Measurements from ENCODE around the gene CELF1.

Gene CELF1

GRCh38 chr11:47502767-47503166 is 50.2 kb downstream of the CELF1 start:
- no peaks in the 10 kb centered on the region for H3K27me3 ChIP-seq (ENCODE audit: low read length)
- H3K9ac ChIP-seq (ENCODE audit: low read length): no peak overlapping the region
- H3K27ac ChIP-seq (ENCODE audit: low read depth, low read length): no peak overlapping the region
- no peaks in the 10 kb centered on the region for H3K9me2 ChIP-seq (replicated peaks; ENCODE audit: insufficient read depth, low read length)
- H3K4me2 ChIP-seq (ENCODE audit: low read depth, low read length, poor library complexity, severe bottlenecking): no peak overlapping the region
- H3K79me2 ChIP-seq (ENCODE audit: insufficient read depth, low read length): peaks cover 100% of the 10 kb centered on the region
- H2AFZ ChIP-seq (ENCODE audit: low read depth, low read length, severe bottlenecking): no peak overlapping the region
- H3K36me3 ChIP-seq (ENCODE audit: low read length): 0 out of 2 replicates have a peak, but pooled peaks cover 2% of the 10 kb centered on the region
- H3K4me3 ChIP-seq (ENCODE audit: insufficient read depth, low read length, poor library complexity, severe bottlenecking): no peak overlapping the region
- no peak for TF ChIP-seq CTCF (IDR thresholded peaks at IDR 0.05; ENCODE audit: insufficient read depth, low read length, poor library complexity, severe bottlenecking)
- TF ChIP-seq EZH2phosphoT487 (conservative IDR thresholded peaks at IDR 0.05; ENCODE audit: low read length): no peak
- peaks cover 21% of the 10 kb centered on the region; the same call in 1 of the 2 replicates for H4K20me1 ChIP-seq (ENCODE audit: low read depth, low read length)
- no peaks in the 10 kb centered on the region for H3K9me3 ChIP-seq (ENCODE audit: insufficient read depth, low read length)
- peaks cover 4% of the 10 kb centered on the region for H3F3A ChIP-seq (ENCODE audit: insufficient read depth)

- TF ChIP-seq CTCF (IDR thresholded peaks at IDR 0.05; ENCODE audit: insufficient read depth, low read length, poor library complexity, severe bottlenecking): no peak
- TF ChIP-seq EZH2phosphoT487 (conservative IDR thresholded peaks at IDR 0.05; ENCODE audit: low read length): no peak
- H3K9ac ChIP-seq (ENCODE audit: low read length): no peak overlapping the region
- H2AFZ ChIP-seq (ENCODE audit: low read depth, low read length, severe bottlenecking): no peak overlapping the region
- 0 out of 2 replicates have a peak, but pooled peaks cover 2% of the 10 kb centered on the region for H3K36me3 ChIP-seq (ENCODE audit: low read length)
- no peak overlapping the region for H3K4me3 ChIP-seq (ENCODE audit: insufficient read depth, low read length, poor library complexity, severe bottlenecking)
- H3K27me3 ChIP-seq (ENCODE audit: low read length): no peaks in the 10 kb centered on the region
- H4K20me1 ChIP-seq (ENCODE audit: low read depth, low read length): peaks cover 26% of the 10 kb centered on the region; the same call in 1 of the 2 replicates
- no peaks in the 10 kb centered on the region for H3K9me3 ChIP-seq (ENCODE audit: insufficient read depth, low read length)
- H3F3A ChIP-seq (ENCODE audit: insufficient read depth): no peaks in the 10 kb centered on the region; the same call in 1 of the 2 replicates
- H3K27ac ChIP-seq (ENCODE audit: low read depth, low read length): no peak overlapping the region
- peaks cover 100% of the 10 kb centered on the region for H3K79me2 ChIP-seq (ENCODE audit: insufficient read depth, low read length)
- H3K4me2 ChIP-seq (ENCODE audit: low read depth, low read length, poor library complexity, severe bottlenecking): no peak overlapping the region
- no peaks in the 10 kb centered on the region for H3K9me2 ChIP-seq (replicated peaks; ENCODE audit: insufficient read depth, low read length)
Observed at GRCh38 chr11:47501101-47501500, 51.8 kb downstream of the CELF1 start.

GRCh38 chr11:47500121-47500520 is 52.8 kb downstream of the CELF1 start:
- H3K9me2 ChIP-seq (replicated peaks; ENCODE audit: insufficient read depth, low read length): no peaks in the 10 kb centered on the region
- H3K9ac ChIP-seq (ENCODE audit: low read length): no peak overlapping the region
- H4K20me1 ChIP-seq (ENCODE audit: low read depth, low read length): peaks cover 27% of the 10 kb centered on the region; the same call in 1 of the 2 replicates
- H3K27me3 ChIP-seq (ENCODE audit: low read length): no peaks in the 10 kb centered on the region
- H3K27ac ChIP-seq (ENCODE audit: low read depth, low read length): no peak overlapping the region
- H3K4me2 ChIP-seq (ENCODE audit: low read depth, low read length, poor library complexity, severe bottlenecking): no peak overlapping the region
- no peaks in the 10 kb centered on the region for H3K9me3 ChIP-seq (ENCODE audit: insufficient read depth, low read length)
- H3K79me2 ChIP-seq (ENCODE audit: insufficient read depth, low read length): peaks cover 100% of the 10 kb centered on the region
- no peak overlapping the region for H3K4me3 ChIP-seq (ENCODE audit: insufficient read depth, low read length, poor library complexity, severe bottlenecking)
- no peak overlapping the region for H2AFZ ChIP-seq (ENCODE audit: low read depth, low read length, severe bottlenecking)
- H3F3A ChIP-seq (ENCODE audit: insufficient read depth): no peaks in the 10 kb centered on the region; the same call in 1 of the 2 replicates
- 0 out of 2 replicates have a peak, but pooled peaks cover 2% of the 10 kb centered on the region for H3K36me3 ChIP-seq (ENCODE audit: low read length)
- TF ChIP-seq CTCF (IDR thresholded peaks at IDR 0.05; ENCODE audit: insufficient read depth, low read length, poor library complexity, severe bottlenecking): no peak
- TF ChIP-seq EZH2phosphoT487 (conservative IDR thresholded peaks at IDR 0.05; ENCODE audit: low read length): no peak
